Psoas muscle (tissue), 8 donors: ENCODE results near the gene ZNF609. TPM values are rescaled to one million over a fixed set of nuclear protein-coding genes. Genes with fewer than 3 reads are reported as not detected.

Source experiments
- ATAC-seq, 4 donors: fragments of 200-7000 bp; cut with Tn5 transposase; one replicate each; pipeline ENCODE4 v1.9.1; 2020; ENCODE audit warnings: moderate library complexity in 3 of 4, mild to moderate bottlenecking in 2 of 4
- DNase-seq, 2 donors: peaks; one replicate each; pipeline ENCODE4 v3.0.0-alpha.2; 2020
- H3K27ac ChIP-seq: fragments of 200-600 bp; one replicate; pipeline ENCODE4 v1.8.0; 2022
- H3K27me3 ChIP-seq, 3 donors: fragments of 200-600 bp in 1 of 3; one replicate each; pipeline versions ENCODE4 v1.6.1 to v1.8.0; 2013 to 2022; ENCODE audit warnings: low read length in 2 of 3, mild to moderate bottlenecking in 2 of 3, moderate library complexity in 1 of 3; ENCODE audit not compliant: insufficient read depth in 3 of 3
- H3K36me3 ChIP-seq, 2 donors: fragments of 200-600 bp in 1 of 2; one replicate each; pipeline versions ENCODE4 v1.6.1 to v1.8.0; 2013 to 2022; ENCODE audit warnings: low read depth in 1 of 2, mild to moderate bottlenecking in 1 of 2, moderate library complexity in 1 of 2; ENCODE audit not compliant: insufficient read depth in 1 of 2
- H3K4me1 ChIP-seq: fragments of 200-600 bp; one replicate; pipeline ENCODE4 v1.8.0; 2022
- H3K4me3 ChIP-seq: fragments of 200-600 bp; one replicate; pipeline ENCODE4 v1.8.0; 2022; ENCODE audit warnings: mild to moderate bottlenecking
- H3K9me3 ChIP-seq: fragments of 200-600 bp; one replicate; pipeline ENCODE4 v1.8.0; 2022
- CTCF ChIP-seq: fragments of 200-600 bp; IDR thresholded peaks from one replicate; pipeline ENCODE4 v1.8.0; 2022; ENCODE audit warnings: antibody characterized with exemption
- WGBS, 3 donors: extraction: QIAGEN DNeasy Blood & Tissue Kit; methylation state at CpG; one replicate each; pipeline versions ENCODE4 v1.1.6 to v1.1.7; 2013; 5-methylcytosine and 5-hydroxymethylcytosine counted together
- intact Hi-C, 2 donors: fragments of 100-400 bp; cut with DNase I; formaldehyde crosslinking; loops; one replicate each; pipeline versions ENCODE4 v1.11.0 to v1.14.2; 2022
- polyA plus RNA-seq, 3 donors: library from polyadenylated mRNA; stranded (reverse); fragments of 200-250 nt; gene quantifications; one replicate each; pipeline ENCODE4 v1.2.3, GENCODE V29; 2013
- total RNA-seq, 4 donors: library from RNA; stranded (reverse); fragmentation: NEBNext Ultra II Directional in 2 of 4; extraction: Animal tissue kit (Norgen Biotek cat#: 25700) in 2 of 4; gene quantifications; one replicate each; pipeline versions ENCODE4 v1.2.1 to v1.2.4, GENCODE V29; 2021 to 2023
- donor health status: healthy with polysubstance abuse.
- donor health status: DM: no; HTN: no; CAD: no; lungs with moderate emphysema.
- donor health status: Bipolar disorder and iron deficiency.
- donor health status: healthy.
- donor health status: DM: yes; HTN: yes; CAD: no.
- donor health status: DM: no; HTN: no; CAD: no.
- donor health status: DM: no; HTN: no; CAD: no.
- donor health status: DM: yes; HTN: yes; CAD: no.

The ZNF609 gene
- total and polyA plus RNA-seq, 7 donors = 3.2 to 15.0 (median 10.2) TPM

- ATAC-seq = peak in 2 of 4 donors; percentile 2 to 6
- Histone ChIP-seq H3K9me3 (no peaks in the 10 kb centered on the region), H3K4me1 (peaks cover 37% of the 10 kb centered on the region), H3K27me3 (no peaks in the 10 kb centered on the region), H3K36me3 (no peaks in the 10 kb centered on the region), H3K4me3 (peak overlapping the region; percentile 85), H3K27ac (peak overlapping the region; percentile 87)
- WGBS, 3 donors = 36 to 48% (median 38%) methylated on average over 7 of the region's 7 CpGs
- no peak for DNase-seq
- no peak for TF ChIP-seq CTCF
- intact Hi-C loops = no loop called here
Measured at GRCh38 chr15:64703632-64703959, 243.2 kb downstream of the ZNF609 start.

DNA sequence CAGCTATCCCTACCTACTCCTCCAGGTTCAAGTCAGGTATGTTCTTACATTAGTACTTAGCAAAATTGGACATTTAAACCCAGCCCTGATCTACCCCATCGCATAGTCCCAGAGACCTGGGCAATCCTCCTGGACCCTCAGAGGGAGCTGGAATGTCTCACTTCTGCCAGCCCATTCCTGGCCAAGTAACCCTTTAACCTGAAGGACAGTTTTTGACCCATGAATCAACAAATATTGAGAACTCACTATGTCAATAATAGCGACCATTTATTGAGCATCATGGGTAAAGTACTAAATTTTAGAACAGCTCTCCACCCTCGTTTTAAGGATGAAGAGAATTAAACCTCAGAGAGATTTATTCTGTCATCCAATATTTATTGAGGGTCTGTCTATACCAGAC, 244.6 kb downstream of the ZNF609 start:
- 81 to 90% (median 83%) methylated on average over 3 of the region's 3 CpGs for WGBS, 3 donors
- intact Hi-C loops = no loop called here
- H3K9me3 ChIP-seq = no peaks in the 10 kb centered on the region
- H3K27ac ChIP-seq = no peak overlapping the region
- no peak overlapping the region for H3K4me3 ChIP-seq
- peaks cover 25% of the 10 kb centered on the region for H3K4me1 ChIP-seq
- no peak for ATAC-seq
- H3K36me3 ChIP-seq = no peaks in the 10 kb centered on the region
- H3K27me3 ChIP-seq = no peaks in the 10 kb centered on the region
- TF ChIP-seq CTCF = no peak
- no peak for DNase-seq

DNA sequence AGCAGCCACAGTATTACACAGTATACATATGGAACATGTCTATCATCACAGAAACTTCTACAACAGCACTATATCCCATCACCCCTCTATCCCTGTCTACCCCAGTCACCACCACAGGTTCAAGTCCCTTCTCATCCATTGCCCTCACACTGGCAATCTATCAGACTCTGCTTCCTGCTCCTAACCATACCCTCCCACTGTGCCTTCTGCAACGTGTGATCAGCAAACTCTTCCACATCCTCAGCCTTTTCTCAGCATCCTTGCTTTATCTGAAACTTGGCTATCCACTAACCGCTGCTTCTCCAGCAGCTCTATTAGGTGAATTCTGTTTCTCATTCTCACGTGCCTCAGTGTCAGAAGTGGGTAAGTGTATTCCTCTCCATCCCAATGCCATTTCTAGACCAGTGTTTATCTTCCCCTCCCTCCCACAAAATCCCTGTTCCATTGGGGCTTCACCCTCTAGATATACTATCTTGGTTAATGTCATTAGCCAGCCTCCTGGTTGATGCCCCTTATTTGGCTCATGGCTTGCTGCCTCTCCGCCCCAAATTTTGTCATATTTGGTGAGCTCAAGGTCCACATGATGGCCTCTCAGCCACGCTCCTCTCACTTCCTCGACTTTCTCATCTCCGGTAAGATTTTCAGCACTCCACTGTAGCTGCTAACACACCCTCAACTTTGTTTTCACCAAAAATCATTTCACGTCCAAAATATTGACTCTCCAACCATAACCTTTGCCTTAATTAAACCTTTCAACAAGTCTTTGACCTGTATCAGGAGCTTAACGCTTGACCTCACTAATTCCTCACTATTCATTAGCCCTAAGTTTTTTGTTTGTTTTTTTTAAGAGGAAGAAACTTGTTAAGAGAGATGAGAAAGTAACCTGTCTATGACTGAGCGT, 245.9 kb downstream of the ZNF609 start:
- DNase-seq (no peak), ATAC-seq (no peak)
- Histone ChIP-seq H3K27ac (no peak overlapping the region), H3K27me3 (no peaks in the 10 kb centered on the region), H3K9me3 (no peaks in the 10 kb centered on the region), H3K36me3 (no peaks in the 10 kb centered on the region), H3K4me1 (peaks cover 13% of the 10 kb centered on the region), H3K4me3 (no peak overlapping the region)
- no peak for TF ChIP-seq CTCF
- intact Hi-C loops = no loop called here
- WGBS, 3 donors = 86 to 89% (median 89%) methylated on average over 10 of the region's 10 CpGs

DNA sequence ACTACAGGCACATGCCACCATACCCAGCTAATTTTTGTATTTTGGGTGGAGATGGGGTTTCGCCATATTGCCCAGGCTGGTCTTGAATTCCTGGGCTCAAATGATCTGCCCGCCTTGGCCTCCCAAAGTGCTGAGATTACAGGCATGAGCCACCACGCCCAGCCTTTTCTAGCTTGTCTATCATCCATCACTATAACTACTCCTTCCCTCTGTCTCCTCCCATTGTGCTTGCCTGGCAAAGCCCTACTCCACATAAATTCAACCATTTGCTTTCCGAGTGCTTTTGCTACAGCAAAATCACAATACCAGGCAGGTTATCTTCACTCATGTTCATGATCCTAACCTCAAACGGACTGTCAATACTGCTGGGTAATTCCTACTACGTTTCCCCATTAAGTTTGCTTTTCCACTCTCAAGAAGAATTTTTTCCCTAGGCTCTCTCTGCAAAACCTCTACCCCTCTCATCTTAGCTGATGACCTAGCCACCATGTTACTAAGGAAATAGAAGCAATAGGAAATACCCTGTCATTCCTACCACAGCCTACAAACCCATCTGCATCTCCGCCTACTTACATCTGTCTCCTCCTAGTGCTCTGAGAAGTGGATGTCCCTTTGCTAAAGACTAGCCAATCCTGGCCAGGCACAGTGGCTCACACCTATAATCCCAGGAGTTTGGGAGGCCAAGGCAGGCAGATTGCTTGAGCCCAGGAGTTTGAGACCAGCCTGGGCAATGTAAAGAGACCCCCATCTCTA, 250.5 kb downstream of the ZNF609 start:
- Histone ChIP-seq H3K27me3 (no peaks in the 10 kb centered on the region), H3K36me3 (no peaks in the 10 kb centered on the region), H3K27ac (no peak overlapping the region), H3K9me3 (no peaks in the 10 kb centered on the region), H3K4me1 (no peaks in the 10 kb centered on the region), H3K4me3 (no peak overlapping the region)
- 92 to 97% (median 94%) methylated on average over 7 of the region's 7 CpGs for WGBS, 3 donors
- TF ChIP-seq CTCF = no peak
- no peak for DNase-seq
- ATAC-seq = no peak
- intact Hi-C loops = no loop called here
